Measurements from ENCODE around the gene CALR3. TPM values are rescaled to one million over a fixed set of nuclear protein-coding genes. Genes with fewer than 3 reads are reported as not detected.

Gene CALR3
- total and polyA plus RNA-seq, 2 of the 13 experiments (the other 11 are each of a cell fraction or from before 2014, with no cell fraction given) = not detected

DNA sequence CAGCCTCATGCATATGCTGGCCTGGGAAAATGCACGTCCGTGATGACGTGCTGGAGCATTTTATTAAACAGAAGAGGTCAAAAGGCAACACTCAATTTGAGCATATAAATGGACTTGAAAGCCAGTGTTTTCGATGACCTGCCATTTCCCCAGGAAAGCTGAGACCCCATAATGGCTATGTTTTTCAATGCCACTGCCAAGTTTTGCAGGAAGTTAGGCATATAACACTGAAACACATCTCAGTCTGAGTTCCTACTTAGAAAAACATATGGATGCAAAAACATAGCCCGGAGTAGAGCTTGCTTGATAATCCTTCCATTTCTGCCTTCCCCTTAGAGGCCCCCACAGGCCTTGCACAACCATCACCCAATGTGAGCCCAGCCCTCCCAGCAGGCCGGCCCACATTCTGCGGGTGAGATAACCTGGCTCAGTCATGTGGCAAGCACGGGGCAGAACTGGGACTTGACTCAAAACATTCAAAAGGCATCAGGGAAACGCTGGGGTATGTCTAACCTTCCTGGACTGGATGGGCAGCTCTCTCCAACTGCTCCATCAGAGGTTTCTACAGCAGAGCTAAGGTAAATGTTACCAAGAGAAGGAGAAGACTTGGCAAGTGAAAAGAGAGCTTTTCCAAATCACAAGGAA, 49.1 kb downstream of the CALR3 start (continued):
- TF ChIP-seq, protein P1, sequence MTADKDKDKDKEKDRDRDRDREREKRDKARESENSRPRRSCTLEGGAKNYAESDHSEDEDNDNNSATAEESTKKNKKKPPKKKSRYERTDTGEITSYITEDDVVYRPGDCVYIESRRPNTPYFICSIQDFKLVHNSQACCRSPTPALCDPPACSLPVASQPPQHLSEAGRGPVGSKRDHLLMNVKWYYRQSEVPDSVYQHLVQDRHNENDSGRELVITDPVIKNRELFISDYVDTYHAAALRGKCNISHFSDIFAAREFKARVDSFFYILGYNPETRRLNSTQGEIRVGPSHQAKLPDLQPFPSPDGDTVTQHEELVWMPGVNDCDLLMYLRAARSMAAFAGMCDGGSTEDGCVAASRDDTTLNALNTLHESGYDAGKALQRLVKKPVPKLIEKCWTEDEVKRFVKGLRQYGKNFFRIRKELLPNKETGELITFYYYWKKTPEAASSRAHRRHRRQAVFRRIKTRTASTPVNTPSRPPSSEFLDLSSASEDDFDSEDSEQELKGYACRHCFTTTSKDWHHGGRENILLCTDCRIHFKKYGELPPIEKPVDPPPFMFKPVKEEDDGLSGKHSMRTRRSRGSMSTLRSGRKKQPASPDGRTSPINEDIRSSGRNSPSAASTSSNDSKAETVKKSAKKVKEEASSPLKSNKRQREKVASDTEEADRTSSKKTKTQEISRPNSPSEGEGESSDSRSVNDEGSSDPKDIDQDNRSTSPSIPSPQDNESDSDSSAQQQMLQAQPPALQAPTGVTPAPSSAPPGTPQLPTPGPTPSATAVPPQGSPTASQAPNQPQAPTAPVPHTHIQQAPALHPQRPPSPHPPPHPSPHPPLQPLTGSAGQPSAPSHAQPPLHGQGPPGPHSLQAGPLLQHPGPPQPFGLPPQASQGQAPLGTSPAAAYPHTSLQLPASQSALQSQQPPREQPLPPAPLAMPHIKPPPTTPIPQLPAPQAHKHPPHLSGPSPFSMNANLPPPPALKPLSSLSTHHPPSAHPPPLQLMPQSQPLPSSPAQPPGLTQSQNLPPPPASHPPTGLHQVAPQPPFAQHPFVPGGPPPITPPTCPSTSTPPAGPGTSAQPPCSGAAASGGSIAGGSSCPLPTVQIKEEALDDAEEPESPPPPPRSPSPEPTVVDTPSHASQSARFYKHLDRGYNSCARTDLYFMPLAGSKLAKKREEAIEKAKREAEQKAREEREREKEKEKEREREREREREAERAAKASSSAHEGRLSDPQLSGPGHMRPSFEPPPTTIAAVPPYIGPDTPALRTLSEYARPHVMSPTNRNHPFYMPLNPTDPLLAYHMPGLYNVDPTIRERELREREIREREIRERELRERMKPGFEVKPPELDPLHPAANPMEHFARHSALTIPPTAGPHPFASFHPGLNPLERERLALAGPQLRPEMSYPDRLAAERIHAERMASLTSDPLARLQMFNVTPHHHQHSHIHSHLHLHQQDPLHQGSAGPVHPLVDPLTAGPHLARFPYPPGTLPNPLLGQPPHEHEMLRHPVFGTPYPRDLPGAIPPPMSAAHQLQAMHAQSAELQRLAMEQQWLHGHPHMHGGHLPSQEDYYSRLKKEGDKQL (CRISPR knock-in tag; IDR thresholded peaks at IDR 0.05; ENCODE audit: low read depth) = no peak
- TF ChIP-seq HNRNPH1 (optimal IDR thresholded peaks at IDR 0.05; ENCODE audit: low read depth, low read length) (no peak), ZNF256 (CRISPR knock-in tag; conservative IDR thresholded peaks at IDR 0.05) (no peak), PHF5A (CRISPR knock-in tag; IDR thresholded peaks at IDR 0.05; ENCODE audit: low read depth, unreplicated experiment) (no peak), PTBP1 (IDR thresholded peaks at IDR 0.05; ENCODE audit: low read depth, low read length, poor library complexity, severe bottlenecking) (no peak), PAWR (CRISPR knock-in tag; IDR thresholded peaks at IDR 0.05; ENCODE audit: borderline replicate concordance) (no peak), MEIS1 (CRISPR knock-in tag; IDR thresholded peaks at IDR 0.05; ENCODE audit: borderline replicate concordance) (no peak), ZKSCAN8 (CRISPR knock-in tag; IDR thresholded peaks at IDR 0.05; ENCODE audit: borderline replicate concordance) (no peak), ZNF552 (CRISPR knock-in tag; IDR thresholded peaks at IDR 0.05; ENCODE audit: borderline replicate concordance) (no peak), CEBPG (CRISPR knock-in tag; IDR thresholded peaks at IDR 0.05) (peak; percentile 96), ZNF781 (CRISPR knock-in tag; IDR thresholded peaks at IDR 0.05; ENCODE audit: borderline replicate concordance, not compliant biosample characterization) (no peak), CBX2 (IDR thresholded peaks at IDR 0.05; ENCODE audit: low read depth, low read length) (no peak), CBX2 (CRISPR knock-in tag; IDR thresholded peaks at IDR 0.05; ENCODE audit: low read depth) (no peak), SRY (CRISPR knock-in tag; IDR thresholded peaks at IDR 0.05) (no peak)
- TF ChIP-seq, protein P2, sequence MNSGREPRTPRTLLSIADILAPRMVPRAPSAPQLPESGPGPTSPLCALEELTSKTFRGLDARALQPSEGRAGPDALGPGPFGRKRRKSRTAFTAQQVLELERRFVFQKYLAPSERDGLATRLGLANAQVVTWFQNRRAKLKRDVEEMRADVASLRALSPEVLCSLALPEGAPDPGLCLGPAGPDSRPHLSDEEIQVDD (CRISPR knock-in tag; IDR thresholded peaks at IDR 0.05; ENCODE audit: borderline replicate concordance) = no peak
- TF ChIP-seq, protein P3, sequence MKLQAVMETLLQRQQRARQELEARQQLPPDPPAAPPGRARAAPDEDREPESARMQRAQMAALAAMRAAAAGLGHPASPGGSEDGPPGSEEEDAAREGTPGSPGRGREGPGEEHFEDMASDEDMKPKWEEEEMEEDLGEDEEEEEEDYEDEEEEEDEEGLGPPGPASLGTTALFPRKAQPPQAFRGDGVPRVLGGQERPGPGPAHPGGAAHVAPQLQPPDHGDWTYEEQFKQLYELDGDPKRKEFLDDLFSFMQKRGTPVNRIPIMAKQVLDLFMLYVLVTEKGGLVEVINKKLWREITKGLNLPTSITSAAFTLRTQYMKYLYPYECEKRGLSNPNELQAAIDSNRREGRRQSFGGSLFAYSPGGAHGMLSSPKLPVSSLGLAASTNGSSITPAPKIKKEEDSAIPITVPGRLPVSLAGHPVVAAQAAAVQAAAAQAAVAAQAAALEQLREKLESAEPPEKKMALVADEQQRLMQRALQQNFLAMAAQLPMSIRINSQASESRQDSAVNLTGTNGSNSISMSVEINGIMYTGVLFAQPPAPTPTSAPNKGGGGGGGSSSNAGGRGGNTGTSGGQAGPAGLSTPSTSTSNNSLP (IDR thresholded peaks at IDR 0.05; ENCODE audit: low read depth, low read length) = no peak
- TF ChIP-seq, protein P4, sequence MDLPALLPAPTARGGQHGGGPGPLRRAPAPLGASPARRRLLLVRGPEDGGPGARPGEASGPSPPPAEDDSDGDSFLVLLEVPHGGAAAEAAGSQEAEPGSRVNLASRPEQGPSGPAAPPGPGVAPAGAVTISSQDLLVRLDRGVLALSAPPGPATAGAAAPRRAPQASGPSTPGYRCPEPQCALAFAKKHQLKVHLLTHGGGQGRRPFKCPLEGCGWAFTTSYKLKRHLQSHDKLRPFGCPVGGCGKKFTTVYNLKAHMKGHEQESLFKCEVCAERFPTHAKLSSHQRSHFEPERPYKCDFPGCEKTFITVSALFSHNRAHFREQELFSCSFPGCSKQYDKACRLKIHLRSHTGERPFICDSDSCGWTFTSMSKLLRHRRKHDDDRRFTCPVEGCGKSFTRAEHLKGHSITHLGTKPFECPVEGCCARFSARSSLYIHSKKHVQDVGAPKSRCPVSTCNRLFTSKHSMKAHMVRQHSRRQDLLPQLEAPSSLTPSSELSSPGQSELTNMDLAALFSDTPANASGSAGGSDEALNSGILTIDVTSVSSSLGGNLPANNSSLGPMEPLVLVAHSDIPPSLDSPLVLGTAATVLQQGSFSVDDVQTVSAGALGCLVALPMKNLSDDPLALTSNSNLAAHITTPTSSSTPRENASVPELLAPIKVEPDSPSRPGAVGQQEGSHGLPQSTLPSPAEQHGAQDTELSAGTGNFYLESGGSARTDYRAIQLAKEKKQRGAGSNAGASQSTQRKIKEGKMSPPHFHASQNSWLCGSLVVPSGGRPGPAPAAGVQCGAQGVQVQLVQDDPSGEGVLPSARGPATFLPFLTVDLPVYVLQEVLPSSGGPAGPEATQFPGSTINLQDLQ (CRISPR knock-in tag; IDR thresholded peaks at IDR 0.05) = no peak
- TF ChIP-seq, protein P5, sequence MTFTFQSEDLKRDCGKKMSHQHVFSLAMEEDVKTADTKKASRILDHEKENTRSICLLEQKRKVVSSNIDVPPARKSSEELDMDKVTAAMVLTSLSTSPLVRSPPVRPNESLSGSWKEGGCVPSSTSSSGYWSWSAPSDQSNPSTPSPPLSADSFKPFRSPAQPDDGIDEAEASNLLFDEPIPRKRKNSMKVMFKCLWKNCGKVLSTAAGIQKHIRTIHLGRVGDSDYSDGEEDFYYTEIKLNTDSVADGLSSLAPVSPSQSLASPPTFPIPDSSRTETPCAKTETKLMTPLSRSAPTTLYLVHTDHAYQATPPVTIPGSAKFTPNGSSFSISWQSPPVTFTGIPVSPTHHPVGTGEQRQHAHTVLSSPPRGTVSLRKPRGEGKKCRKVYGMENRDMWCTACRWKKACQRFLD (CRISPR knock-in tag; IDR thresholded peaks at IDR 0.05; ENCODE audit: borderline replicate concordance) = no peak
